SW 1271 (cell line): ENCODE results near the gene SAMD9.
A peak's percentile ranks its signal among the peaks of the same experiment; 100 is the strongest.
"Not testable (repeated sequence)": the region's sequence is repeated elsewhere in the genome, so short reads cannot be mapped to it uniquely, and the experiment has no call there.

Experiments used
- DNase-seq, 2 experiments: peaks; one replicate each; lab custom pipeline; 2025; lab: John Stamatoyannopoulos, UW

Gene SAMD9

GRCh38 chr7:93117852-93118530 lies at the start of gene SAMD9:
SAMD9 (minus strand) TSS chr7:93117979; CDS start chr7:93106097, 11,882 bp downstream.
- DNase-seq: peak; percentile 40 to 80

GRCh38 chr7:93165447-93165846 lies 47.7 kb upstream of the SAMD9 start:
- no peak for DNase-seq

GRCh38 chr7:93164766-93165165 lies 47.0 kb upstream of the SAMD9 start:
- no peak for DNase-seq

GRCh38 chr7:93161181-93161762 lies 43.5 kb upstream of the SAMD9 start:
- no peak for DNase-seq

- DNase-seq: no peak
Observed at GRCh38 chr7:93160410-93160809, 42.6 kb upstream of the SAMD9 start.

GRCh38 chr7:93159490-93159889 lies 41.7 kb upstream of the SAMD9 start:
- DNase-seq: no peak

GRCh38 chr7:93156884-93157283 lies 39.1 kb upstream of the SAMD9 start:
- peak in 1 of 2 experiments; percentile 24 for DNase-seq

GRCh38 chr7:93150200-93150835 lies 32.5 kb upstream of the SAMD9 start:
- DNase-seq: no peak

- no peak for DNase-seq
Observed at GRCh38 chr7:93148727-93149126, 30.9 kb upstream of the SAMD9 start.

- DNase-seq: no peak
Observed at GRCh38 chr7:93148144-93148543, 30.4 kb upstream of the SAMD9 start, which contains the start of gene SAMD9L. SAMD9L (minus strand) TSS chr7:93148385; CDS start chr7:93135971, 12,414 bp downstream.

- no peak for DNase-seq
Observed at GRCh38 chr7:93147363-93147762, 29.6 kb upstream of the SAMD9 start.

GRCh38 chr7:93146472-93147141 lies 28.8 kb upstream of the SAMD9 start:
- no peak for DNase-seq

- no peak for DNase-seq
Observed at GRCh38 chr7:93146036-93146435, 28.3 kb upstream of the SAMD9 start.

- no peak for DNase-seq
Observed at GRCh38 chr7:93145354-93145753, 27.6 kb upstream of the SAMD9 start.

GRCh38 chr7:93142127-93142526 lies 24.3 kb upstream of the SAMD9 start:
- no peak for DNase-seq

GRCh38 chr7:93140582-93141191 lies 22.9 kb upstream of the SAMD9 start:
- no peak for DNase-seq

GRCh38 chr7:93138576-93138975 lies 20.8 kb upstream of the SAMD9 start:
- DNase-seq: no peak

- DNase-seq: no peak
Observed at GRCh38 chr7:93133005-93133404, 15.2 kb upstream of the SAMD9 start.

GRCh38 chr7:93132216-93132615 lies 14.4 kb upstream of the SAMD9 start:
- no peak for DNase-seq

GRCh38 chr7:93126954-93127353 lies 9.2 kb upstream of the SAMD9 start:
- DNase-seq: not testable (repeated sequence)

GRCh38 chr7:93123532-93123931 lies 5.8 kb upstream of the SAMD9 start:
- not testable (repeated sequence) for DNase-seq
